HEK293T (cell line): ENCODE data around the gene KRTAP4-3.

ENCODE experiments used
- ARNT ChIP-seq: fragments of 450-650 bp; IDR thresholded peaks from 2 replicates; pipeline ENCODE4 v1.6.1; 2017; ENCODE audit warnings: mild to moderate bottlenecking
- BHLHE40 ChIP-seq: fragments of 450-650 bp; IDR thresholded peaks from 2 replicates; pipeline ENCODE4 v1.6.1; 2016; ENCODE audit warnings: mild to moderate bottlenecking, moderate library complexity, borderline replicate concordance
- FOXA1 ChIP-seq: fragments of 450-650 bp; IDR thresholded peaks from 2 replicates; pipeline ENCODE4 v1.6.1; 2016; ENCODE audit warnings: mild to moderate bottlenecking
- FOXM1 ChIP-seq: fragments of 450-650 bp; IDR thresholded peaks from 2 replicates; pipeline ENCODE4 v1.6.1; 2017; ENCODE audit warnings: mild to moderate bottlenecking, borderline replicate concordance
- HDGF ChIP-seq: fragments of 450-650 bp; IDR thresholded peaks from 2 replicates; pipeline ENCODE4 v1.6.1; 2017; ENCODE audit warnings: antibody characterized with exemption, borderline replicate concordance
- L3MBTL2 ChIP-seq: fragments of 450-650 bp; conservative IDR thresholded peaks from 2 replicates; pipeline ENCODE4 v1.6.1; 2016; ENCODE audit warnings: mild to moderate bottlenecking
- LEF1 ChIP-seq: fragments of 450-650 bp; IDR thresholded peaks from 2 replicates; pipeline ENCODE4 v1.6.1; 2017; ENCODE audit warnings: mild to moderate bottlenecking, borderline replicate concordance
- NFRKB ChIP-seq: fragments of 450-650 bp; IDR thresholded peaks from 2 replicates; pipeline ENCODE4 v1.6.1; 2016; ENCODE audit warnings: mild to moderate bottlenecking, moderate library complexity
- SP1 ChIP-seq: fragments of 450-650 bp; IDR thresholded peaks from 2 replicates; pipeline ENCODE4 v1.6.1; 2017
- TARDBP ChIP-seq: fragments of 450-650 bp; IDR thresholded peaks from 2 replicates; pipeline ENCODE4 v1.6.1; 2016
- TF ChIP-seq, protein P1 (sequence below): fragments of 450-650 bp; IDR thresholded peaks from 2 replicates; pipeline ENCODE4 v1.6.1; 2016

DNA sequence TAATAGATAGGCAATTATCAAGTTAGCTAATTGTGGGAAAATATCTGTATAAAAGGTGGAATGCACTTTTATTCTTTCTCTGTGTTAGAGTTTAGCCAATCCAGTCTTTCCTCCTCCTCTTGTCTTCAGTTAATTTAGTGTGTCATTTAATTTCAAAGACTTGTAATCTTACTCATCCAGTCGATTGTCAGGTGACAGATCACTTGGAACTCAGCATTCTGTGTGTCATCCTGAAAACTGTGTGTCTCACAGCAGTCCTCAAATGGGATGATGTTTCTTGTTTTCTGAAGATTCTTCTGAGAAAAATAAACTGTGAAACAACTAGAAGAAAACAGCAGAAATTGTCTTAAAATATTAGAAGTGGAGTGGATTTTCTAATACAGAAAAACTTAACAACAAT, 17.0 kb upstream of the KRTAP4-3 start:
- no peak for TF ChIP-seq SP1
- no peak for TF ChIP-seq ARNT
- TF ChIP-seq TARDBP, result no peak
- no peak for TF ChIP-seq FOXA1
- no peak for TF ChIP-seq LEF1
- TF ChIP-seq, protein P1, sequence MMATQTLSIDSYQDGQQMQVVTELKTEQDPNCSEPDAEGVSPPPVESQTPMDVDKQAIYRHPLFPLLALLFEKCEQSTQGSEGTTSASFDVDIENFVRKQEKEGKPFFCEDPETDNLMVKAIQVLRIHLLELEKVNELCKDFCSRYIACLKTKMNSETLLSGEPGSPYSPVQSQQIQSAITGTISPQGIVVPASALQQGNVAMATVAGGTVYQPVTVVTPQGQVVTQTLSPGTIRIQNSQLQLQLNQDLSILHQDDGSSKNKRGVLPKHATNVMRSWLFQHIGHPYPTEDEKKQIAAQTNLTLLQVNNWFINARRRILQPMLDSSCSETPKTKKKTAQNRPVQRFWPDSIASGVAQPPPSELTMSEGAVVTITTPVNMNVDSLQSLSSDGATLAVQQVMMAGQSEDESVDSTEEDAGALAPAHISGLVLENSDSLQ, result no peak
- no peak for TF ChIP-seq FOXM1
- no peak for TF ChIP-seq BHLHE40
- no peak for TF ChIP-seq L3MBTL2
- no peak for TF ChIP-seq HDGF
- no peak for TF ChIP-seq NFRKB
